Tibial nerve (tissue), 4 donors: ENCODE results near the gene PAQR6.

Experiments
- CTCF ChIP-seq, 5 experiments: fragments of 200-600 bp in 3 of 5; fragments of 450-650 bp in 2 of 5; sonication (generic) in 3 of 5; IDR thresholded peaks; one replicate each; pipeline ENCODE4 v1.5.1; 2016 to 2019; ENCODE audit warnings: antibody characterized with exemption in 5 of 5, mild to moderate bottlenecking in 3 of 5, moderate library complexity in 2 of 5
- EP300 ChIP-seq, 2 donors: sonication (generic); formaldehyde crosslinking; IDR thresholded peaks; one replicate each; pipeline ENCODE4 v1.6.1; 2017; ENCODE audit warnings: antibody characterized with exemption in 2 of 2, mild to moderate bottlenecking in 1 of 2
- POLR2A ChIP-seq, 2 donors: fragments of 450-650 bp; IDR thresholded peaks; one replicate each; pipeline ENCODE4 v1.6.1; 2017; ENCODE audit warnings: antibody characterized with exemption in 2 of 2, mild to moderate bottlenecking in 2 of 2, moderate library complexity in 2 of 2

- no peak for TF ChIP-seq CTCF (IDR thresholded peaks at IDR 0.05)
- no peak for TF ChIP-seq POLR2A (IDR thresholded peaks at IDR 0.05)
- no peak for TF ChIP-seq EP300 (IDR thresholded peaks at IDR 0.05)
These were observed 44.5 kb downstream of the PAQR6 start for GRCh38 chr1:156203331-156203730.
